WTC11 (cell line): ENCODE data around the gene EP300.

Source experiments
- CTCF ChIP-seq: fragments of 200-600 bp; IDR thresholded peaks from 2 replicates; pipeline ENCODE4 v1.8.0; 2022; ENCODE audit warnings: antibody characterized with exemption
- JAZF1 ChIP-seq: fragments of 250-450 bp; sonication (Bioruptor Pico); IDR thresholded peaks from 2 replicates; pipeline ENCODE4 v1.9.0; 2021; ENCODE audit warnings: moderate library complexity, mild to moderate bottlenecking, inconsistent platforms
- MXD4 ChIP-seq: fragments of 250-450 bp; sonication (Bioruptor Pico); IDR thresholded peaks from 2 replicates; pipeline ENCODE4 v1.8.0; 2021; ENCODE audit warnings: mild to moderate bottlenecking, moderate library complexity, borderline replicate concordance
- NR2C2 ChIP-seq: sonication (generic); formaldehyde crosslinking; IDR thresholded peaks from 2 replicates; pipeline ENCODE4 v1.8.0; 2022; ENCODE audit warnings: mild to moderate bottlenecking, missing genetic modification reagents

- no peak for TF ChIP-seq CTCF
- no peak for TF ChIP-seq MXD4 (CRISPR knock-in tag)
- no peak for TF ChIP-seq NR2C2 (CRISPR knock-in tag)
- no peak for TF ChIP-seq JAZF1 (CRISPR knock-in tag)
Observed at GRCh38 chr22:41204066-41204465, 111.7 kb downstream of the EP300 start.
